Measurements from ENCODE around the gene ZSCAN16.
A peak's percentile ranks its signal among the peaks of the same experiment; 100 is the strongest.
"Not testable (repeated sequence)": the region's sequence is repeated elsewhere in the genome, so short reads cannot be mapped to it uniquely, and the experiment has no call there.

ZSCAN16 gene
- 5.8 reads per million, percentile 22 among the genes with 10 or more reads in this experiment for total RNA-seq

DNA sequence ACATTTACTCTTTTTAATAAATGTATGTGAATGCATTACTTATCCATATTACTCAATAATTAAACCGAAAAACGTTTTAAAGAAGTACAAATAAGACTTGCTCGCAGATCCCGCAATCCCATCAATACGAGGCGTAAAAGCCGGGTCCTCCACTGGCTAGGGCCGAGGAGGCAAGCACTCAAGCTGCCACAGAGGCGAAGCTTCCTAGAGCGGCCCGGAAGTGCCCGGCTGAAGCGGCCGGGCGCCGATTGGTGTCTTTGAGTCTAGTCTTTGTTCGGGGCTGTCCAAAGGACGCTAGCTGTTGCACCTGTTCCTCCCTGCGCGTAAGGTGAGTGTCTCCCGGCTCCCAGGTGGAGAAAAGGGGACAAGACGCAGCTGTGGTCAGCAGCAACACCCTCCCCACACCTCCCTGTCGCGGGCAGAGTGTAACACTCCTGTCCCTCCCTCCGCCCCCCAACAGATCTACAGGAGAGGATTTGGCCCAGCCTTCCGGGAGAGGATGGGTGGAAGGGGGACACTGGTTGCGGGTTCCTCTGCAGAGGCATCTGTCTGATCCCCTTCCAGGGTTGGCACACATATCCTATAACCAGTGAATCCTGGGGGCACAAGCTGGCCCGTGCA, at the start of gene ZSCAN16:
Gene ZSCAN16, plus strand, starts transcription at position 260 of the 621 bp plus-strand sequence. CDS start 835 bp downstream, outside the sequence.
- peak; percentile 65 for DNase-seq

DNA sequence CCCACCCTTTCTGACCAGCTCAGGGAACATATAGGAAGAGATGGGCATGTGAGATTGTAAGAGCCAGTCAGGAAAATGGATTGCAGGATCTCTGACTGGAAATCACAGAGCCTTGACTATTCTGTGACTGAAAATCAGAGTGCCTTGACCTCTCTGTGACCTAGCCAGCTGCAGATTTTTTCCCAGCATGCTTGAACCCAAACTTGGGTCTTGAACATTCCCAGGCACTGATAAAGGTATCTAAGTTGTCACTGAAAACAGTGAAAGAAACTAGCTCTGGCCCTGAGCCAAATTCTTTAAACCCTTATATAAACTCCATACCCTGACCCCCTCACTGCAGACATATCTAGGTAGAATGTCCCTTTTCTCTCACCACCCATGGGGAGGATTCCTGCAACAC, 46.4 kb upstream of the ZSCAN16 start:
- no peak for DNase-seq

DNA sequence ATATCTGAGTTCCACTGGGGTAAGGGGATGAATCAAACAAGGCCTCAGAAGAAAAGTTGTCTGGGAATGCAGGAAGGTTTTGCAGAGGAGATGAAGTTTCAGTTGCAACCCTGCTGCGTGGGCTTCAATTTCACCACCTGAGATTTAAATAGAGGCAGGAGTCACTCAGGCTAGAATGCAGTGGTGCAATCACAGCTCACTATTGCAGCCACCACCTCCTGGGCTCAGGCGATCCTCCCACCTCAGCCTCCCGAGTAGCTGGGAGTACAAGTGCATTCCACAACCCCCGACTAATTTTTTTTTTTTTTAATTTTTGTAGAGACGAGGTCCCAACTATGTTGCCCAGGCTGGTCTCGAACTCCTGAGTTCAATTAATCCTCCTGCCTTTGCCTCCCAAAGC, 45.6 kb upstream of the ZSCAN16 start:
- no peak for DNase-seq

DNA sequence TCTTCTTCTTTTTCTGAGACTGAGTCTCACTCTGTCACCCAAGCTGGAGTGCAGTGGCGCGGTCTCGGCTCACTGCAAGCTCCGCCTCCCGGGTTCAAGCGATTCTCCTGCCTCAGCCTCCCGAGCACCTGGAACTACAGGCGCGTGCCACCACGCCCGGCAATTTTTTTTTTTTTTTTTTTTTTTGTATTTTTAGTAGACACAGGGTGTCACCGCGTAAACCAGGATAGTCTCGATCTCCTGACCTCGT, 44.1 kb upstream of the ZSCAN16 start, which contains the start of gene ZNF165:
Gene ZNF165, plus strand, starts transcription at position 188 of the 250 bp plus-strand sequence. CDS start 4,913 bp downstream, outside the sequence.
- not testable (repeated sequence) for DNase-seq

DNA sequence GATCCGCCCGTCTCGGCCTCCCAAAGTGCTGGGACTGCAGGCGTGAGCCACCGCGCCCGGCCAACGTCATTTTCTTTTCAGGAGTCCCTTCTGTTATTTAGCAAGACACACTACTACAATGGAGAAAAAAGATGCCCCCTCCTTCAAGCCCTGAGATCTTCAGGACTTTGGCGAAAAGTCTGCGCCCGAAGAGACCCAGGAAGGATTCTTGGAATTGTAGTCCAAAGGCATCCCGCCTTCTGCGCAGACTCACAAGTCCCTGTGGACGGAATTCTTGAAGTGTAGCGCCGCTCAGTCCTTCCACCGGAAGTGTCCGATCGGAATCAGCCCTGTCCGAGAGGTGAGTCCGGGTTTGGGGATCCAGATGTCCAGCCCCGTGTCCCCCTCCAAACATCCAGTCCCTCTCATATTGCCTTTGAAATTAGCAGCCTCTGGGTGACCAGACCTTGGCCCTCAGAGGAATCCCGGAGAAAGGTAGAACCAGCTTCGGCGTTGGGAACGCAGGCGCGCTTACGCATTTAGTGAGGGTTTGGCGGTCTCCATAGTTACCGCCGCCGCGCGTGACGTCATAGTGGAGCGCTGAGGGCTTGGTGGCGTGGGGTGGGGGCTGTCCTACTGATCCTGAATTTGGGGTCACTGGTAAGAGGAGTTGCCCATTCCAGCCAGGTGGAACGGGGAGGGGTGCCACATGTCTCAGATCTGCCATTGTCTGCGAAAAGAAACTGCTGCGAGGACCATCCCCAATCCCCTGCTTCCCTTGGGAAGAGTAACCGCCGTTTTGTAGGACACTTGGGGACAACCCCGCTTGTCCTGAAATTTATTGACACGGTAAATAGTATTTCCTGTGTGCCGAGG, 43.6 kb upstream of the ZSCAN16 start:
- DNase-seq: peak; percentile 88

DNA sequence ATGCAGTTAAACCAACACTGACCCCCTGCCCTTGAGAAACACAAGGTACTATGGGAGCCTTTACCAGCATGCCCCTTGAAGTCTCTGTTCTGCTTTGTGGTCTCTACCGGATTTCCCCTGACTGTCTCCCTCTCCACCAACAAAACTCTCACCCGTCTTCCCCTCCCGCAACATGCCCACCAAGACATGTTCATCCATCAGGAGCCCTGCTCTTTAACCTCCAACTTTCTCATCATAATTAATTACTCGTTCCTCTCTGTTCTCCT, 43.0 kb upstream of the ZSCAN16 start:
- DNase-seq: peak; percentile 39

DNA sequence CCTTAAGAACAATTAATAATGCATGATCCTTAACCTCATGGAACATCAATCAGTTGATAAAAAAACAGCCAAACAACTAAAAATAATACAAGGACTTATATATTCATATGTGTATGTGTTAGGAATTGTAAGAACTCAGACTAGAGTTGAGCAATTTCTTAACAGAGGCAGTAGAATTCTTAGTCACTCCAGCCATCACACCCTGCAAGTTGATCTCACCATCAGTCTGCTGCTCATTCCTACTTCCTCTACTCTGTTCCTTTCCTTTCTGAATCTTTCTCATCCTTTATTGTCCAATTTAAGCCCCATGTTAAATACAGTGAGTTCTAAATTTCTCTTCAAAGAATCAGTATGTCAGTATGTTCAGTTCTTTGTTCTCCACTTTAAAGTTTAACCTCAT, 41.5 kb upstream of the ZSCAN16 start:
- DNase-seq: no peak

DNA sequence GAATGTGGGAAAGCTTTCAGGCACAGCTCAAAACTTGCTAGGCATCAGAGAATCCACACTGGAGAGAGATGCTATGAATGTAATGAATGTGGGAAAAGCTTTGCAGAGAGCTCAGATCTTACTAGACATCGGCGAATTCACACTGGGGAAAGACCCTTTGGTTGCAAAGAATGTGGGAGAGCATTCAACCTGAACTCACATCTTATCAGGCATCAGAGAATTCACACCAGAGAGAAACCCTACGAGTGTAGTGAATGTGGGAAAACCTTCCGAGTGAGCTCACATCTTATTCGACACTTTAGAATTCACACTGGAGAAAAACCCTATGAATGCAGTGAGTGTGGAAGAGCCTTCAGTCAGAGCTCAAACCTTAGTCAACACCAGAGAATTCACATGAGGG, 35.4 kb upstream of the ZSCAN16 start:
- no peak for DNase-seq

DNA sequence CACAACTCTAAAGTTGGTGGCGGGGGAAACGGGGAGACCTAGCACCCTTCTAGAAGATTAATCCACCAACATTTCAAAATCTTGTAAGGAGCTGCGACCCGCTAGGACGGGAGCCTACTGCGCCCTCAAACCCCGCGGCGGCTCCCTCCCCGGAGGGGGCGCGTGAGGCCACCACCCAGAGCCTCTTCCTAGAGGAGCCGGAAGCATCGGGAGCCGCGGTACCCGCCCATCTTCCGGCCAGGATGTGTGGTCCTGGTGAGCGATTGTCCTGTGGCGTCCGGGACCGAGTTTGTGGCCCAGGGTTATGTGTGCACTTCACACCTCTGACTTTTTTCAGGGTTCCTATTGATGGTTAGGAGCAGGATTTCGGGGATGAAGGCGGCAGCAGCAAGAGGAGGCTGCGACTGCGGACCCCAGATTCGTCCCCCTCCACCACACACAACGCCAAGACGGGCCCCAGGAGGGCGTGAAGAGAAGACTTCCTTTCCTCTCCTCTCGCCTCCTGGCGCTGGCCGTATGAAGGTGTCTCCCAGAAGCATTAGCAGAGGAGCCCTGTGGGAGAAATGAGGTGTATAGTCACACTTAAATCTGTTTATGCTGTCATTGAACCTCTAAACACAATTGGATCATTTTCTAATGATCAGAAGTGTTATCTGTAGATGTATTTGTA, 33.4 kb upstream of the ZSCAN16 start:
- DNase-seq: no peak

DNA sequence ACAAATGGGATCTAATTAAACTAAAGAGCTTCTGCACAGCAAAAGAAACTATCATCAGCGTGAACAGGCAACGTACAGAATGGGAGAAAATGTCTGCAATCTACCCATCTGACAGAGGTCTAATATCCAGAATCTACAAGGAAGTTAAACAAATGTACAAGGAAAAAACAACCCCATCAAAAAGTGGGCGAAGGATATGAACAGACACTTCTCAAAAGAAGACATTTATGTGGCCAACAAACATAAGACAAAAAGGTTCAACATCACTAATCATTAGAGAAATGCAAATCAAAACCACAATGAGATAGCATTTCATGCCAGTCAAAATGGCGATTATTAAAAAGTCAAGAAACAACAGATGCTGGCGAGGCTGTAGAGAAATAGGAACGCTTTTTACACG, 22.2 kb upstream of the ZSCAN16 start:
- DNase-seq: not testable (repeated sequence)

DNA sequence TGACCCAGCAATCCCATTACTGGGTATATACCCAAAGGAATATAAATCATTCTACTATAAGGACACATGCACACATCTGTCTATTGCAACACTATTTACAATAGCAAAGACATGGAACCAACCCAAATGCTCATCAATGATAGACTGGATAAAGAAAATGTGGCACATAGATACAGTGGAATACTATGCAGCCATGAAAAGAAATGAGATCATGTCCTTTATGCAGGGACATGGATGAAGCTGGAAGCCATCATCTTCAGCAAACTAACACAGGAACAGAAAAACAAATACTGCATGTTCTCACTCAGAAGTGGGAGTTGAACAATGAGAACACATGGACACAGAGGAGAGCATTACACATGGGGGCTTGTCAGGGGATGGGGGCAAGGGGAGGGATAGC, 21.7 kb upstream of the ZSCAN16 start:
- not testable (repeated sequence) for DNase-seq

DNA sequence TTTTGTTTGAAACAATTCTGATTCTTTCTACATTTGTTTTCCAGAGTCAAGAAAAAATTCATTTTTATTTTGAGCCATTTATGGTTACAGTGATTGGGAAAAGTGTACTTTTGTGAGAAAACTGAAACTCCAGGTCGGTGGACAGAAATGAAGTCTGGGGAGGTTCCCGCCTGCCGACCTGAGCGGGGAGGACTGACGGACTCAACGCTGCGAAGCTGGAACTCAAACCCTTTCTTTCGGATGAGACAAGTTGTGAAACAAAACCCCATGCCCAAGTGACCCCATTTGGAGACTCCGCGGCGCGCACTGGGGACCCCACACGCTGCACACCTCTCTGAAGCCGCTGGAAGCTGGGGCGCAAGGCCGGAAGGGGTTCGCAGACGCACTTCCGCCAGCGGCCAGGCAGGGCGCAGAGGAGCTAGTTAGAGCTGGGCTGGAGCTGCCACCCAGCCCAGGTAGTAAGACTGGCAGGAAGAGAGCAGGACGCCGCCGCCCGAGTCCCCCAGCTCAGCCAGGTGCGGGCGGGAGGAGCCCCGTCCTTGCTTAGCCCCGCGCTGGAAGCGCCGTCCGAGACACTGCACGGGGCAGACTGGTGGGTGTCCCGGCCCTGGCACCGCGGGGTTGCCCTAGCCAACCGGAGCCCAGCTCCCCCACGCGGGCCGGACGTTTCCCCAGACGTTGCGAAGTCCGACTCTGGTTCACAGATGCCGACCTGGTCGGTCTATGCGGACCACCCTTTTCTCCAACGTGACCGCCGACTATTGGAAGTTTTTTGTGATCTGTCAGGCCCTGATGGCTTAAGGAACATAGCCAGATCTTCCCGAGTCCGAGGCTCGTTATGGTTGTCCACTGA, 19.8 kb upstream of the ZSCAN16 start:
- peak; percentile 71 for DNase-seq

DNA sequence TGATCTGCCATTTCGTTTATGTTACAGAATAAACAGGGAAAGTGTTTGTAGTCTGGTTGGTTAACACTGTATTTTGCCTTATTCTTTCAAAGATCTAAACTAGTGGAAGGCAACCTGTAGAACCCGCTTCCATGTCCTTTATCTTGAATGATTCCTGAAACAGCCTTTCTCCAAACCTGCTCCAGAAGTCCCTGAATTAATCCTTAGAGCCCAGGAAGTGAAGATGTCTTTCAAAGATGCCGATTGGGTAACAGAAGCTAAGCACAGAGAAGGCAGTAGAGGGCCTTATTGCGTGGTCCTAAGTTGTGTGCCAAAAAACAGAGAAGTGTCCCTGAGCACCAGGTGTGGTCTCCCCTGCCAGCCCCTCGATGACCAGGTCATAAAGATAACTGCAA, 19.2 kb upstream of the ZSCAN16 start:
- no peak for DNase-seq

DNA sequence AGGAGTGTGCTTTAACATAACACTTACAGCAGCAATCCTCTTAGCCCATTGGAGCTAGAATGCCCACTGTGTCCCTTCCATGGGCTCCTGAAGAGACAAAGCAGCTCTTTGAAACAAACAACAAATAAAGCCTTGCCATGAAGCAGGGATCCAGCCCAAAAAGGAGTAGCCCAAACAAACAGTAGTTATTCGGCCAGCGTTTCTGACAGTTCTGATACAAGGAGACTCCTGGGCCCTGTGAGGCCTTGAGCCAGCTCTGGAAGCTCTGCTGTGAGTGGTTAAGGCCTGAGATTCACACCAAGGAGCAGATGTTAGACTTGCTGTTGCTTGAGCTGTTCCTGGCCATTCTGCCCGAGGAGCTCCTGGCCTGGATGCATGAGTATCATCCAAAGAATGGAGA, 16.9 kb upstream of the ZSCAN16 start:
- DNase-seq: no peak

DNA sequence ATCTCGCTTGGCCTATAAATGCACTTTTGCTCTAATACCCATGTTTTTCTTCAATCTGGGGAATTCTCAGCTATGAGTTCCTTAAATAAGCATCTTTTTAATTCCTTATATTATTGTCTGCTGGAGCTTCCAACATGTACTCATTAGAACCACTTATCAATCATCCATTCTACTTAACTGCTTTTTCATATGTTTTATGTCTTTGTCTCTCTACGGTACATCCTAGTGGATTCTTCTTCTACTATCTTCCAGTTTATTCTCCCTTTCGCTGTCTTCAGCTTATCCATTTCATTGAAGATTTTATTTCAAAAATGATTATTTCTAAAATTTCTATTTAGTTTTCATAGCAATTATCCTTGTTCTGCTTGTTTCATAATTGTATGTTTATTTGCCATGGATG, 12.4 kb upstream of the ZSCAN16 start:
- no peak for DNase-seq

DNA sequence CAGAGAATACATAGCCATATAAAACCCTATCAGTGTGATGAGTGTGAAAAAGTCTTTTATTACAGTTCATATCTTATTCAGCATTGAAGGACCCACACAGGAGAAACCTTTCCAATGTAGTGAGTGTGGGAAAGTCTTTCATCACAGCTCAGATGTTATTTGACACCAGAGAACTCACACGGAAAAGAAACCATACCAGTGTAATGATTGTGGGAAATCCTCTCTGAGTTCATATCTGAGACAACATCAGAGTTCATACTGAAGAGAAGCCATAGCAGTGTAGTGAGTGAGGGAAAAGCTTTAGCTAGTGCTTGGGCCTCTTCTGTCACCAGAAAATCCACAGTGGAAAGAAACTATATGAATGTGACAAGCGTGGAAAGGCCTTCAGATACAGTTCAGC, 8.6 kb upstream of the ZSCAN16 start:
- no peak for DNase-seq

DNA sequence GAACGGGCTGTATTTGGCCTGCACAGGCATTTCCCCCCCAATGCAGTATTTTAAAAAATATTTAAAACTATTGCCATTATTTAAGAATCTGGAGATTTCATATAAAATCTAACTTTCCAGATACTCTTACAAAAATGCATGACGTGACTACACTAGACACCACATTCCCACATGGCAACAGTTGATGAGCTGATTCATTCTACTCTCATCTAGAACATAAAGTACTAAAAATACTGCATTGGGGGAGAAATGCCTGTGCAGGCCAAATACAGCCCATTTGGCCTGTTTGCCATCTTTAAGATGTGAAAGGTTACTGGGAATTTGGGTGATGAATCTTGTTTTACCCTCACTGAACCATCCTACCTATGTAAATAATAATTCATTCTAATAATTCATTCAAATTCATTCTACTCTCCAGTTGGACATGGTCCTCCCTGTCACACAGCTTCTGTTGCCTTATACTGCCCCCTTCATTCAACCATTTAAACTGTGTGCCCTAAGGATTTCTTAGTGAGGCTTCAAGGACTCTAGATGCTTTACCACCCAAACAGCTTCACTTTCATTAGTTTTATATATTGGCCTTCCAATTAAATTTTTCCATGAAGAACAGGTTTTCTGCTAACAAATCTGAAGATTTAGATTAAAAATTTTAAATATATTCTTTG, 6.9 kb upstream of the ZSCAN16 start:
- no peak for DNase-seq

DNA sequence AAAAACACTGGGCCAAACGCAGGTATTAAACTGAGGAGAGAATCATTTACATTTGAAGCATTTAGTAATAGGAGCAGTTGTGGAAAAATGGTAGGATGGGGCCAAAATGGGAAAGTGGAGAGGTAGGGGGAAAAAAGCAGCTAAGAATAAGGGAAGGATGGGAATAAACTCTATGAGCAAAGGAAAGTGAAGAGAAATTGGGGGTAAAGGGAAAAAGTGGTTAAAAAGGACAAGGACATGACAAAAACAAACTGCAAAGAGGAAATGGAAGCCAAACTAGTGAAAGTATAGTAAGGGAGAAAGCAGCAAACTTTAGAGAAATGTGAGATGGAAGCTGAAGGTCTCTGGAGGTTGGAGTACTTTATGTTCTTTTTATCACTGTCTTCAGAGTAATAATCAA, 6.2 kb upstream of the ZSCAN16 start:
- no peak for DNase-seq

DNA sequence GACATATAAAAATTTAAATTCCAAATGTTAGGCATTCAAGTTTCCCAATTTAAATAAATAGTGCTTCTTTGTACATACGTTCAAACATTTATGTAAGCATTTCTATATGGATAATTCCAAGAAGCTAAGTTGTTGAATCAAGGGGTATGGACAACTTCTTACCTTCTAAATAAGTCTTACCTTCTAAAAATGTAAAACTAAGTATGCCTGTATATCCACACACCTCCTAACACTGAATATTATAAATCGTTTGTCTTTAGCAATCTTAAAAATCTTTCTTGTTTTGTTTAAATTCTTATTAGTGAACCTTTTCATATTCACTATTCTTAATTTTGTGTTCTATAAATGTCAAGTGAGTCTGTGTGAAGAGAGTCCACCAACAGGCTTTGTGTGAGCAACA, 2.5 kb upstream of the ZSCAN16 start:
- DNase-seq: no peak

DNA sequence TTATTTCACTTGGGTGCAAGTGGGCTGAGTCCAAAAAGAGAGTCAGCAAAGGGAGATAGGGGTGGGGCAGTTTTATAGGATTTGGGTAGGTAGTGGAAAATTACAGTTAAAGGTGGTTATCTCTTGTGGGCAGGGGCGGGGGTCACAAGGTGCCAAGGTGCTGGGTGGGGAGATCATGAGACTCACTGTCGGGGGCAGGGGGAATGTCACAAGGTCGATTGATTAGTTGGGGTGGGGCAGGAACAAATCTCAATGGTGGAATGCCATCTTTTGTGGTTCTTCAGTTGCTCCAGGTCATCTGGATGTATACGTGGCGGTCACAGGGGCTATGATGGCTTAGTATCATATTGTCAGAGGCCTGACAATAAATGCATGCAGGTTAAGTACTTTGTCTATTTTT, 2.1 kb upstream of the ZSCAN16 start:
- DNase-seq: not testable (repeated sequence)

DNA sequence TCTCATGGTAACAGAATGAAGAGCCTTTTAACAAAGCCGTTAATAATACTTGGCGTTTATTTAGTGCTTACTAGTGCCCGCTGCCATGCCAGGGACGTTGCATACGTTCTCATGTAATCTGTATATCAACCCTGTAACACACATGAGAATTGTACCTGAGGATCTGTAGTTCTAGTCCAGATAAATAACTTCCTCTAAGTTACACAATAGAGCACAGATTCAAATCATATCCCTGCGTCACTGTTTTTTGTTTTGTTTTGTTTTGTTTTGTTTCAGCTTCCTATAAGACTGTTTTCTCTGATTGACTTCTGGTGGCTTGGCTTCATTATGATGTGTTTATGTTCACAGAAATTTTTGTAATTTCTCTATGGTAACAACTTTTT, 553 bp downstream of the ZSCAN16 start:
- DNase-seq: no peak

DNA sequence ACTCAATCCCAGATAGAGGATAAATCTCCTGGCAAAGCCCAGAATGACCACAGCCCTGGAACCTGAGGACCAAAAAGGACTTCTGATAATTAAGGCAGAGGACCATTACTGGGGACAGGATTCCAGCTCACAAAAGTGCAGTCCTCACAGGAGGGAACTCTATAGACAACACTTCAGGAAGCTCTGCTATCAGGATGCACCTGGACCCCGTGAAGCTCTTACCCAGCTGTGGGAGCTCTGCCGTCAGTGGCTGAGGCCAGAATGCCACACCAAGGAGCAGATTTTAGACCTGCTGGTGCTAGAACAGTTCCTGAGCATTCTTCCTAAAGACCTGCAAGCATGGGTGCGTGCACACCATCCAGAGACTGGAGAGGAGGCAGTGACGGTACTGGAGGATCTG, 992 bp downstream of the ZSCAN16 start:
- DNase-seq: no peak

DNA sequence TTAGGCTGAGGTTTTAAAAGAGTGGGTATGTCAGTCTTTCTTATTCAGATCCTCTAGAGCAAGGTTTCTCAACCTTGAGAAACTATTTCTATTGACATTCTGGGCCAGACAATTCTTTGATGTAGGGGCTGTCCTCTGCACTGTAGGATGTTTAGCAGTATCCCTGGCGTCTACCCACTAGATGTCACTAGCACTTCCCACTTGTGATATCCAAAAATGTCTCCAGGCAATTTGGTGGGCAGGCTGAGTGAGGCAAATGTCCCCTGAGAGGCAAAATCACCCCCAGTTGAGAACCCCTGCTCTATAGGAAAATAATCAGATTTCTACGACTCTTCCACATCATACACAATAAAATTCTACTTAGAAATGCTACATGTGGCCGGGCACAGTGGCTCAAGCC, 9.6 kb downstream of the ZSCAN16 start:
- no peak for DNase-seq
